HG03196 (cell line): ENCODE data around the gene PAX8.

ENCODE experiments used
- ATAC-seq: cut with Tn5 transposase; IDR thresholded peaks from one replicate; pipeline ENCODE4 v1.9.1; 2021; ENCODE audit not compliant: unreplicated experiment

Gene PAX8

GRCh38 chr2:113186433-113186796 lies 92.3 kb downstream of the PAX8 start:
- no peak for ATAC-seq

GRCh38 chr2:113185664-113186432 lies 92.9 kb downstream of the PAX8 start:
- no peak for ATAC-seq

- no peak for ATAC-seq
These were observed 94.0 kb downstream of the PAX8 start for GRCh38 chr2:113184531-113185230.

- ATAC-seq, result no peak
These were observed 95.0 kb downstream of the PAX8 start for GRCh38 chr2:113183703-113184102.

- ATAC-seq, result no peak
These were observed 95.5 kb downstream of the PAX8 start for GRCh38 chr2:113183264-113183663.

GRCh38 chr2:113182471-113183260 lies 96.1 kb downstream of the PAX8 start:
- no peak for ATAC-seq

- no peak for ATAC-seq
These were observed 97.3 kb downstream of the PAX8 start for GRCh38 chr2:113181258-113182051.

GRCh38 chr2:113180131-113180946 lies 98.4 kb downstream of the PAX8 start:
- ATAC-seq, result no peak

- ATAC-seq, result no peak
These were observed 99.2 kb downstream of the PAX8 start for GRCh38 chr2:113179446-113180045.

- no peak for ATAC-seq
These were observed 99.8 kb downstream of the PAX8 start for GRCh38 chr2:113178891-113179290.

GRCh38 chr2:113178069-113178746 lies 100.5 kb downstream of the PAX8 start:
- no peak for ATAC-seq

- ATAC-seq, result no peak
These were observed 101.9 kb downstream of the PAX8 start for GRCh38 chr2:113176696-113177355.

- no peak for ATAC-seq
These were observed 102.7 kb downstream of the PAX8 start for GRCh38 chr2:113175736-113176695.

GRCh38 chr2:113175042-113175628 lies 103.6 kb downstream of the PAX8 start:
- peak; percentile 61 for ATAC-seq

GRCh38 chr2:113174376-113174750 lies 104.4 kb downstream of the PAX8 start:
- ATAC-seq, result no peak

- peak; percentile 75 for ATAC-seq
These were observed 105.0 kb downstream of the PAX8 start, which contains the start of gene PSD4 for GRCh38 chr2:113173542-113174375. PSD4 (plus strand) TSS chr2:113173971; CDS start chr2:113182457, 8,486 bp downstream.
